HG03064 (cell line): Measurements from ENCODE around the gene LGMN.

Experiments
- ATAC-seq: cut with Tn5 transposase; IDR thresholded peaks from one replicate; pipeline ENCODE4 v1.9.1; 2021; ENCODE audit warnings: low read depth; ENCODE audit not compliant: unreplicated experiment

Gene LGMN

GRCh38 chr14:92702441-92702918 is 45.9 kb downstream of the LGMN start:
- ATAC-seq: no peak

- ATAC-seq: no peak
These were observed 46.6 kb downstream of the LGMN start for GRCh38 chr14:92701826-92702225.

GRCh38 chr14:92698393-92698792 is 50.0 kb downstream of the LGMN start:
- no peak for ATAC-seq

- ATAC-seq: no peak
These were observed 52.1 kb downstream of the LGMN start for GRCh38 chr14:92696366-92696765.

GRCh38 chr14:92695562-92695961 is 52.9 kb downstream of the LGMN start:
- no peak for ATAC-seq

GRCh38 chr14:92694807-92695206 is 53.6 kb downstream of the LGMN start:
- no peak for ATAC-seq

GRCh38 chr14:92693998-92694795 is 54.2 kb downstream of the LGMN start:
- ATAC-seq: no peak

- ATAC-seq: no peak
These were observed 55.6 kb downstream of the LGMN start for GRCh38 chr14:92692822-92693226.

GRCh38 chr14:92690171-92691011 is 58.0 kb downstream of the LGMN start:
- no peak for ATAC-seq

- ATAC-seq: no peak
These were observed 59.7 kb downstream of the LGMN start for GRCh38 chr14:92688434-92689375.

GRCh38 chr14:92687681-92688433 is 60.6 kb downstream of the LGMN start:
- no peak for ATAC-seq

- ATAC-seq: no peak
These were observed 61.5 kb downstream of the LGMN start for GRCh38 chr14:92686900-92687427.

GRCh38 chr14:92686411-92686899 is 62.0 kb downstream of the LGMN start:
- ATAC-seq: no peak

GRCh38 chr14:92685784-92686355 is 62.6 kb downstream of the LGMN start:
- no peak for ATAC-seq

GRCh38 chr14:92684801-92685560 is 63.4 kb downstream of the LGMN start:
- no peak for ATAC-seq

GRCh38 chr14:92683041-92683440 is 65.4 kb downstream of the LGMN start:
- no peak for ATAC-seq

- ATAC-seq: no peak
These were observed 67.4 kb downstream of the LGMN start for GRCh38 chr14:92680781-92681650.
